Progenitor cell of endocrine pancreas (in vitro differentiated cells): Measurements from ENCODE around the gene HMGN5. TPM values are rescaled to one million over a fixed set of nuclear protein-coding genes. Genes with fewer than 3 reads are reported as not detected.

Source experiments
- DNase-seq: peaks from one replicate; pipeline ENCODE4 v3.0.0; 2021; ENCODE audit warnings: low spot score; ENCODE audit not compliant: unreplicated experiment
- H3K27ac Mint-ChIP-seq: 2 replicates; pipeline ENCODE4 v1.8.0; 2021; ENCODE audit warnings: mild to moderate bottlenecking, moderate library complexity, mixed read lengths
- H3K27me3 Mint-ChIP-seq: 2 replicates; pipeline ENCODE4 v1.8.0; 2021; ENCODE audit warnings: mixed read lengths
- H3K36me3 Mint-ChIP-seq: 2 replicates; pipeline ENCODE4 v1.8.0; 2022; ENCODE audit warnings: mixed read lengths; ENCODE audit not compliant: insufficient read depth
- H3K4me1 Mint-ChIP-seq: 2 replicates; pipeline ENCODE4 v1.8.0; 2021; ENCODE audit warnings: low read depth, mixed read lengths
- H3K4me3 Mint-ChIP-seq: 2 replicates; pipeline ENCODE4 v1.8.0; 2021; ENCODE audit warnings: low read depth, mild to moderate bottlenecking, moderate library complexity, mixed read lengths
- H3K9me3 Mint-ChIP-seq: 2 replicates; pipeline ENCODE4 v1.8.0; 2021; ENCODE audit warnings: low read depth, mixed read lengths
- CTCF ChIP-seq: fragments of 200-600 bp; sonication (generic); IDR thresholded peaks from one replicate; pipeline ENCODE4 v1.5.0; 2021; ENCODE audit warnings: antibody characterized with exemption, mild to moderate bottlenecking; ENCODE audit not compliant: unreplicated experiment
- total RNA-seq: library from RNA; stranded (reverse); gene quantifications from 2 replicates; pipeline ENCODE4 v1.2.1, GENCODE V29; 2021

HMGN5 gene
- total RNA-seq, 1 donor from 2014 or later: 10.0 TPM

- Mint-ChIP-seq H3K4me1 (no peaks in the 10 kb centered on the region), H3K27ac (no peak overlapping the region), H3K4me3 (no peak overlapping the region), H3K36me3 (no peaks in the 10 kb centered on the region), H3K9me3 (peaks cover 12% of the 10 kb centered on the region), H3K27me3 (no peaks in the 10 kb centered on the region)
- DNase-seq: peak; percentile 16
- peak; percentile 60 for TF ChIP-seq CTCF
Observed at GRCh38 chrX:81195712-81196111, 6.0 kb downstream of the HMGN5 start.

- Mint-ChIP-seq H3K36me3 (no peaks in the 10 kb centered on the region), H3K9me3 (peaks cover 14% of the 10 kb centered on the region), H3K4me1 (no peaks in the 10 kb centered on the region), H3K4me3 (no peak overlapping the region), H3K27ac (no peak overlapping the region), H3K27me3 (no peaks in the 10 kb centered on the region)
- TF ChIP-seq CTCF: no peak
- no peak for DNase-seq
Observed at GRCh38 chrX:81195259-81195658, 6.5 kb downstream of the HMGN5 start.

GRCh38 chrX:81174286-81174685, 27.4 kb downstream of the HMGN5 start:
- no peaks in the 10 kb centered on the region for H3K36me3 Mint-ChIP-seq
- peak; percentile 42 for TF ChIP-seq CTCF
- H3K4me3 Mint-ChIP-seq: no peak overlapping the region
- DNase-seq: no peak
- H3K27me3 Mint-ChIP-seq: no peaks in the 10 kb centered on the region
- peaks cover 16% of the 10 kb centered on the region for H3K9me3 Mint-ChIP-seq
- H3K4me1 Mint-ChIP-seq: no peaks in the 10 kb centered on the region
- H3K27ac Mint-ChIP-seq: no peak overlapping the region

DNA sequence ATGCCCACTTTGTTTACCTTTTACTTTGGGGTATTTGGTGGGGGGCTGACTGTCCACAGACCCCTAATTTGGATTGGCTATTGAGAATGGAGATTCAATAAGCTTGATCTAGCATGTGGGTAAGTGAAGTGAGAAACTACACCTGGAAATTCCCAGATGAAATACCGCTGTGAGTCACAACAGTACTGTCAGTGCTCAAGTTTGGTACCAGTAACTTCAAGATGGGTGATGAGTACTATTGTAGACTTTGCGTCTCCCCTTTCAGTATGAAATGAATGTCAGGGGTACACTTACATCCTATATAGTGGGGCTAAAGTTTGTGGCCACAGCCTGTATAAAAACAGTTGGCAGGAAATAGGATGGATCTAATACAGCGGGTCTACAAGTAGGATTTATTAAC, 33.3 kb downstream of the HMGN5 start:
- Mint-ChIP-seq H3K36me3 (no peaks in the 10 kb centered on the region), H3K4me1 (peaks cover 1% of the 10 kb centered on the region), H3K4me3 (no peak overlapping the region), H3K27ac (no peak overlapping the region), H3K9me3 (peaks cover 5% of the 10 kb centered on the region), H3K27me3 (no peaks in the 10 kb centered on the region)
- no peak for TF ChIP-seq CTCF
- no peak for DNase-seq

GRCh38 chrX:81121513-81122363, 80.0 kb downstream of the HMGN5 start:
- peak; percentile 79 for DNase-seq
- Mint-ChIP-seq H3K4me1 (peaks cover 5% of the 10 kb centered on the region), H3K36me3 (no peaks in the 10 kb centered on the region), H3K4me3 (peak overlapping the region; percentile 92), H3K27me3 (peaks cover 13% of the 10 kb centered on the region), H3K9me3 (no peaks in the 10 kb centered on the region), H3K27ac (peak overlapping the region; percentile 97)
- no peak for TF ChIP-seq CTCF
